Loucy (cell line): ENCODE data around the gene AFF1.

Source experiments
- CTCF ChIP-seq: fragments of 200-600 bp; sonication (generic); conservative IDR thresholded peaks from 2 replicates; pipeline ENCODE4 v1.5.1; 2014; ENCODE audit warnings: mild to moderate bottlenecking, antibody characterized with exemption, low read length
- EZH2phosphoT487 ChIP-seq: fragments of 200-600 bp; IDR thresholded peaks from 2 replicates; pipeline ENCODE4 v1.6.1; 2018; ENCODE audit warnings: antibody characterized with exemption, mild to moderate bottlenecking, moderate library complexity, borderline replicate concordance

- TF ChIP-seq EZH2phosphoT487 (no peak), CTCF (no peak)
These were observed 67.9 kb downstream of the AFF1 start for GRCh38 chr4:87002682-87003043.
